HG03378 (cell line): ENCODE data around the gene TTC7B.

Experiments used
- ATAC-seq: cut with Tn5 transposase; IDR thresholded peaks from one replicate; pipeline ENCODE4 v1.9.1; 2021; ENCODE audit warnings: mild to moderate bottlenecking, moderate library complexity; ENCODE audit not compliant: unreplicated experiment

Gene TTC7B

GRCh38 chr14:90551733-90552464 lies 264.3 kb downstream of the TTC7B start:
- no peak for ATAC-seq

GRCh38 chr14:90551070-90551704 lies 265.0 kb downstream of the TTC7B start:
- no peak for ATAC-seq

- ATAC-seq = no peak
Observed at GRCh38 chr14:90549794-90550641, 266.2 kb downstream of the TTC7B start.

- ATAC-seq = no peak
Observed at GRCh38 chr14:90548455-90548854, 267.8 kb downstream of the TTC7B start.

GRCh38 chr14:90547968-90548367 lies 268.3 kb downstream of the TTC7B start:
- no peak for ATAC-seq

- no peak for ATAC-seq
Observed at GRCh38 chr14:90547250-90547649, 269.0 kb downstream of the TTC7B start.

- no peak for ATAC-seq
Observed at GRCh38 chr14:90546767-90547166, 269.5 kb downstream of the TTC7B start.

GRCh38 chr14:90545966-90546751 lies 270.1 kb downstream of the TTC7B start:
- ATAC-seq = no peak

- ATAC-seq = no peak
Observed at GRCh38 chr14:90545382-90545781, 270.8 kb downstream of the TTC7B start.

- no peak for ATAC-seq
Observed at GRCh38 chr14:90544971-90545370, 271.3 kb downstream of the TTC7B start.

GRCh38 chr14:90544566-90544965 lies 271.7 kb downstream of the TTC7B start:
- no peak for ATAC-seq

GRCh38 chr14:90543876-90544275 lies 272.4 kb downstream of the TTC7B start:
- ATAC-seq = no peak

- ATAC-seq = no peak
Observed at GRCh38 chr14:90541076-90541634, 275.1 kb downstream of the TTC7B start.

- no peak for ATAC-seq
Observed at GRCh38 chr14:90540437-90540836, 275.8 kb downstream of the TTC7B start.

- no peak for ATAC-seq
Observed at GRCh38 chr14:90539996-90540395, 276.2 kb downstream of the TTC7B start.

- no peak for ATAC-seq
Observed at GRCh38 chr14:90539496-90539775, 276.8 kb downstream of the TTC7B start.

- no peak for ATAC-seq
Observed at GRCh38 chr14:90538716-90539495, 277.3 kb downstream of the TTC7B start.

GRCh38 chr14:90538095-90538494 lies 278.1 kb downstream of the TTC7B start:
- no peak for ATAC-seq

GRCh38 chr14:90536511-90537191 lies 279.6 kb downstream of the TTC7B start:
- ATAC-seq = no peak
